ENCODE data around the gene ACTRT2.

GRCh38 chr1:3022976-3023375, 1.7 kb downstream of the ACTRT2 start:
- no peak for TF ChIP-seq POLR2A (IDR thresholded peaks at IDR 0.05; ENCODE audit: low read depth, low read length)
- TF ChIP-seq, protein P1, sequence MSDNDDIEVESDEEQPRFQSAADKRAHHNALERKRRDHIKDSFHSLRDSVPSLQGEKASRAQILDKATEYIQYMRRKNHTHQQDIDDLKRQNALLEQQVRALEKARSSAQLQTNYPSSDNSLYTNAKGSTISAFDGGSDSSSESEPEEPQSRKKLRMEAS (IDR thresholded peaks at IDR 0.05; ENCODE audit: insufficient read depth, insufficient read length) = no peak
- no peak for TF ChIP-seq JUN (IDR thresholded peaks at IDR 0.05; ENCODE audit: borderline replicate concordance, insufficient read depth, insufficient read length, low read depth)
- TF ChIP-seq EZH2 (IDR thresholded peaks at IDR 0.05; ENCODE audit: borderline replicate concordance, low read depth, low read length, severe bottlenecking) = no peak
- no peak for TF ChIP-seq CTCF (IDR thresholded peaks at IDR 0.05; ENCODE audit: extremely low read depth in 1 of 2, insufficient read depth in 1 of 2, low read depth in 1 of 2, low read length in 2 of 2)

All from endothelial cell of umbilical vein (primary cell).